Measurements from ENCODE around the gene ARID2.

ARID2 gene

DNA sequence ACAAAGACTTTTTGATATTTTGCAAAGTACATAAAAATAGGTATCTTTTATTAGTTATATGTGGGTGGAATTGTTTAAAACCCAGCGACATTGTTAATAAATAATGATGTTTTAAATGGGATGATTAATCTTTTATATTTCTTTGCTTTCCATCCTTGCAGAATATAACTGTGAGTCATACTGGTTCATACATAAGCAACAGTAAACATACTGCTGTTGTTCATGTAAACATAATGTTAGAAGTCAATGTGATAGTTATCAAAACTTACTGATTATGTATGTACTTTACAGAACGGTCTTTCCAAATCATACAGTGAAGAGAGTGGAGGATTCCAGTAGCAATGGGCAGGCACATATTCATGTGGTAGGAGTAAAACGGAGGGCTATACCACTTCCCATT is 119.8 kb downstream of the ARID2 start:
- TF ChIP-seq EZH2 (IDR thresholded peaks at IDR 0.05; ENCODE audit: borderline replicate concordance, low read length) = no peak
- TF ChIP-seq, protein P1, sequence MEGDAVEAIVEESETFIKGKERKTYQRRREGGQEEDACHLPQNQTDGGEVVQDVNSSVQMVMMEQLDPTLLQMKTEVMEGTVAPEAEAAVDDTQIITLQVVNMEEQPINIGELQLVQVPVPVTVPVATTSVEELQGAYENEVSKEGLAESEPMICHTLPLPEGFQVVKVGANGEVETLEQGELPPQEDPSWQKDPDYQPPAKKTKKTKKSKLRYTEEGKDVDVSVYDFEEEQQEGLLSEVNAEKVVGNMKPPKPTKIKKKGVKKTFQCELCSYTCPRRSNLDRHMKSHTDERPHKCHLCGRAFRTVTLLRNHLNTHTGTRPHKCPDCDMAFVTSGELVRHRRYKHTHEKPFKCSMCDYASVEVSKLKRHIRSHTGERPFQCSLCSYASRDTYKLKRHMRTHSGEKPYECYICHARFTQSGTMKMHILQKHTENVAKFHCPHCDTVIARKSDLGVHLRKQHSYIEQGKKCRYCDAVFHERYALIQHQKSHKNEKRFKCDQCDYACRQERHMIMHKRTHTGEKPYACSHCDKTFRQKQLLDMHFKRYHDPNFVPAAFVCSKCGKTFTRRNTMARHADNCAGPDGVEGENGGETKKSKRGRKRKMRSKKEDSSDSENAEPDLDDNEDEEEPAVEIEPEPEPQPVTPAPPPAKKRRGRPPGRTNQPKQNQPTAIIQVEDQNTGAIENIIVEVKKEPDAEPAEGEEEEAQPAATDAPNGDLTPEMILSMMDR (IDR thresholded peaks at IDR 0.05; ENCODE audit: low read length) = no peak
- H2AFZ ChIP-seq (ENCODE audit: low read length) = no peak overlapping the region

DNA sequence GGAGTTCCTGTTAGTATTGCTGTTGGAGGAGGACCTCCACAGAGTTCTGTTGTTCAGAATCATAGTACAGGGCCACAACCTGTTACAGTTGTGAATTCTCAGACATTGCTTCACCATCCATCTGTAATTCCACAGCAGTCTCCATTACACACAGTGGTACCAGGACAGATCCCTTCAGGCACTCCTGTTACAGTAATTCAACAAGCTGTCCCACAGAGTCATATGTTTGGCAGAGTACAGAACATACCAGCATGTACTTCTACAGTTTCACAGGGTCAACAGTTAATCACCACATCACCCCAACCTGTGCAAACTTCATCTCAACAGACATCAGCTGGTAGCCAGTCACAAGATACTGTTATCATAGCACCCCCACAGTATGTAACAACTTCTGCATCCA is 120.8 kb downstream of the ARID2 start:
- H3K9me3 ChIP-seq (ENCODE audit: low read length) = no peaks in the 10 kb centered on the region

More for the DNA sequence above, 119.8 kb downstream of the ARID2 start:
- H3K27ac ChIP-seq (ENCODE audit: low read depth, low read length, poor library complexity, severe bottlenecking) = no peak overlapping the region
- no peaks in the 10 kb centered on the region for H3K9me2 ChIP-seq (ENCODE audit: low read depth, low read length)
- no peak overlapping the region for H3K4me2 ChIP-seq (ENCODE audit: low read length)
- no peaks in the 10 kb centered on the region for H3F3A ChIP-seq (ENCODE audit: insufficient read depth, low read length)
- H3K27me3 ChIP-seq (ENCODE audit: insufficient read depth, low read length) = no peaks in the 10 kb centered on the region
- no peaks in the 10 kb centered on the region for H4K20me1 ChIP-seq (ENCODE audit: insufficient read depth, low read length)
- H3K36me3 ChIP-seq (ENCODE audit: insufficient read depth, low read length) = peaks cover 50% of the 10 kb centered on the region
- H3K9ac ChIP-seq (ENCODE audit: low read length) = no peak overlapping the region
- no peaks in the 10 kb centered on the region for H3K9me3 ChIP-seq (ENCODE audit: low read length)
- no peak overlapping the region for H3K4me3 ChIP-seq (ENCODE audit: low read depth, low read length, poor library complexity, severe bottlenecking)
- H3K4me1 ChIP-seq (ENCODE audit: insufficient read depth, low read length, severe bottlenecking) = no peaks in the 10 kb centered on the region
- no peaks in the 10 kb centered on the region for H3K79me2 ChIP-seq (ENCODE audit: insufficient read depth, low read length)

DNA sequence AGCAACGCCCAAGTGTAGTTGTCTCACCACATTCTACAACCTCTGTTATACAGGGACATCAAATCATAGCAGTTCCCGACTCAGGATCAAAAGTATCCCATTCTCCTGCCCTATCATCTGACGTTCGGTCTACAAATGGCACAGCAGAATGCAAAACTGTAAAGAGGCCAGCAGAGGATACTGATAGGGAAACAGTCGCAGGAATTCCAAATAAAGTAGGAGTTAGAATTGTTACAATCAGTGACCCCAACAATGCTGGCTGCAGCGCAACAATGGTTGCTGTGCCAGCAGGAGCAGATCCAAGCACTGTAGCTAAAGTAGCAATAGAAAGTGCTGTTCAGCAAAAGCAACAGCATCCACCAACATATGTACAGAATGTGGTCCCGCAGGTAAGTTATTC is 123.0 kb downstream of the ARID2 start:
- Histone ChIP-seq H3K79me2 (ENCODE audit: insufficient read depth, low read length) (no peaks in the 10 kb centered on the region), H3K9ac (ENCODE audit: low read length) (no peak overlapping the region), H3K9me2 (ENCODE audit: low read depth, low read length) (no peaks in the 10 kb centered on the region), H3K4me1 (ENCODE audit: insufficient read depth, low read length, severe bottlenecking) (no peaks in the 10 kb centered on the region), H3F3A (ENCODE audit: insufficient read depth, low read length) (no peaks in the 10 kb centered on the region), H4K20me1 (ENCODE audit: insufficient read depth, low read length) (no peaks in the 10 kb centered on the region), H2AFZ (ENCODE audit: low read length) (no peak overlapping the region), H3K27ac (ENCODE audit: low read depth, low read length, poor library complexity, severe bottlenecking) (no peak overlapping the region), H3K27me3 (ENCODE audit: insufficient read depth, low read length) (no peaks in the 10 kb centered on the region), H3K36me3 (ENCODE audit: insufficient read depth, low read length) (peaks cover 50% of the 10 kb centered on the region), H3K4me2 (ENCODE audit: low read length) (no peak overlapping the region), H3K4me3 (ENCODE audit: low read depth, low read length, poor library complexity, severe bottlenecking) (no peak overlapping the region), H3K9me3 (ENCODE audit: low read length) (no peaks in the 10 kb centered on the region)
- TF ChIP-seq, protein P1 (IDR thresholded peaks at IDR 0.05; ENCODE audit: low read length) = no peak
- TF ChIP-seq EZH2 (IDR thresholded peaks at IDR 0.05; ENCODE audit: borderline replicate concordance, low read length) = no peak

More for the DNA sequence above, 120.8 kb downstream of the ARID2 start:
- peaks cover 50% of the 10 kb centered on the region for H3K36me3 ChIP-seq (ENCODE audit: insufficient read depth, low read length)
- no peaks in the 10 kb centered on the region for H3K9me2 ChIP-seq (ENCODE audit: low read depth, low read length)
- H3K4me1 ChIP-seq (ENCODE audit: insufficient read depth, low read length, severe bottlenecking) = no peaks in the 10 kb centered on the region
- no peaks in the 10 kb centered on the region for H3K79me2 ChIP-seq (ENCODE audit: insufficient read depth, low read length)
- H4K20me1 ChIP-seq (ENCODE audit: insufficient read depth, low read length) = no peaks in the 10 kb centered on the region
- no peaks in the 10 kb centered on the region for H3F3A ChIP-seq (ENCODE audit: insufficient read depth, low read length)
- TF ChIP-seq, protein P1 (IDR thresholded peaks at IDR 0.05; ENCODE audit: low read length) = no peak
- TF ChIP-seq EZH2 (IDR thresholded peaks at IDR 0.05; ENCODE audit: borderline replicate concordance, low read length) = no peak
- H3K27ac ChIP-seq (ENCODE audit: low read depth, low read length, poor library complexity, severe bottlenecking) = no peak overlapping the region
- H3K27me3 ChIP-seq (ENCODE audit: insufficient read depth, low read length) = no peaks in the 10 kb centered on the region
- no peak overlapping the region for H3K9ac ChIP-seq (ENCODE audit: low read length)
- no peak overlapping the region for H3K4me3 ChIP-seq (ENCODE audit: low read depth, low read length, poor library complexity, severe bottlenecking)
- H2AFZ ChIP-seq (ENCODE audit: low read length) = no peak overlapping the region
- H3K4me2 ChIP-seq (ENCODE audit: low read length) = no peak overlapping the region

Data from OCI-LY1 (cell line).